ENCODE results near the gene NOC2L.

NOC2L gene

DNA sequence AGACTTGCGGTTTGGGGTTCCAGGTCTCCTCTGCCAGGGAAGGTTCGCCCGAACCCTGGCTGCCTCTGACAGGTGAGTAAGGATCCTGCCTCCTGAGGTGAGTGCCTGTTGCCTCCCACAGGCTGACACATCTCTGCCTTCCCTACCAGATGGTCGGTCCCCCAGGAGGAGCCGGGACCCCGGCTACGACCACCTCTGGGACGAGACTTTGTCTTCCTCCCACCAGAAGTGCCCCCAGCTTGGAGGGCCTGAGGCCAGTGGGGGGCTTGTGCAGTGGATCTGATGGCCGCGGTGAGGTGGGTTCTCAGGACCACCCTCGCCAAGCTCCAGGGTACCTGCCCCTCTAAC is 15.2 kb upstream of the NOC2L start:
- no peak for DNase-seq

DNA sequence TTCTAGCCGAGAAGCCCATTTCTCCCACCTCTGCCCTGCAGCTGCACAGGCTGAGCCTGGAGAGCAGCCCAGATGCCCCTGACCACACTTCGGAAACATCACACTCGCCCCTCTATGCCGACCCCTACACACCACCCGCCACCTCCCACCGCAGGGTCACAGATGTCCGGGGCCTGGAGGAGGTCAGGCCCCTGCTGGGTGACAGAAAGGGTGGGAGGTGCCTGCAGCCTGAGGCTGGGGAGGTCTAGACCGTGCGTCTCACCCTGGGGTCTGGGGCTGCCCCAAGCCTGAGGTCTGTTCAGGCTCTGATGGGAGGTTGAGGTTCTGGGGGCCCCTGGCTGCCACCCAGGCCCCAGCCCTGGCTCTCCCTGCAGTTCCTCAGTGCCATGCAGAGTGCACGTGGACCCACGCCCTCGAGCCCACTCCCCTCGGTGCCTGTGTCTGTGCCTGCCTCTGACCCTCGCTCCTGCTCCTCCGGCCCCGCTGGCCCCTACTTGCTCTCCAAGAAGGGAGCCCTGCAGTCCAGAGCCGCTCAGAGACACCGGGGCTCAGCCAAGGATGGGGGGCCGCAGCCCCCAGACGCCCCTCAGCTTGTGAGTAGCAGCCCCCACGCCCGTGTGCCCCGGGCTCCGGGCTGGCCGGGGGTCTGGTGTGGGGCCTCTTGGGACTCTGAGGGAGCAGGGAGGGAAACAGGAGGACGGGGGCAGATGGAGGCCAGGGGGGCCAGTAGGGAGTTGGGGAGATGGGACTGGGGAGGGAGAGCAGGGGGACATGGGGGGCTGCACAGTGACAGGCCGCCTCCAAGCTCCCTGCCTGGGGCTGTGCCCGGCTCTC is 14.6 kb upstream of the NOC2L start:
- DNase-seq, result no peak

- no peak for DNase-seq
These were observed 13.8 kb upstream of the NOC2L start for GRCh38 chr1:972726-973458.

DNA sequence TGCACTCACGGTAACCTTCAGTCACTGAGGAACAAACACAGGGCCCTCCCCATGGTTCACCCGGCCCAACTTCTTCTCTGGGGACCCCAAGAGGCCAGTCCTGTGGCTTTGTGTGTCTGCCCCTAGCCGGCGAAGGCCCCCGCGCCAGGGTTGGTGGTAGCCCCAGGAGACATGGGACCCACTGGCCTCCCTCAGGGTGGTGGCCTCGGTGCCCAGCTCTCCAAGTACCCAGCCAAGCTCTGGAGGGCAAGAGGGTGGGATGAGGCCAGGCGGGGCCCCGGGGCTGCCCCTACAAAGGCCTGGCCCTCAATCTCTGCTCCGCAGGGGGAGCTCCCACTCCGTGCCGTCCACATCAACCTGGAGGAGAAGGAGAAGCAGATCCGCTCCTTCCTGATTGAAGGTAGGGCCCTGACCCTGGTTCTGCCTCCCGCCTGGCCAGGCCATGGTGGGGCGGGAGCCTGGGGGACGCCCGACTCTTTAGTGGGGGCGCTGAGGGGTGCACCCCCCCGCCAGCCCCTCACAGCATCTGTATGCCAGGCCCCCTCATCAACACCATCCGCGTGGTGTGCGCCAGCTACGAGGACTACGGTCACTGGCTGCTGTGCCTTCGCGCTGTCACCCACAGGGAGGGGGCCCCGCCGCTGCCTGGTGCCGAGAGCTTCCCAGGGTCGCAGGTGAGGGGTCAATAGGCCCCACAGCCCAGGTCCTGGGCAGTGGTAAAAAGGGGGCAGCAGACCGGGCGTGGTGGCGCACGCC is 12.9 kb upstream of the NOC2L start:
- no peak for DNase-seq

DNA sequence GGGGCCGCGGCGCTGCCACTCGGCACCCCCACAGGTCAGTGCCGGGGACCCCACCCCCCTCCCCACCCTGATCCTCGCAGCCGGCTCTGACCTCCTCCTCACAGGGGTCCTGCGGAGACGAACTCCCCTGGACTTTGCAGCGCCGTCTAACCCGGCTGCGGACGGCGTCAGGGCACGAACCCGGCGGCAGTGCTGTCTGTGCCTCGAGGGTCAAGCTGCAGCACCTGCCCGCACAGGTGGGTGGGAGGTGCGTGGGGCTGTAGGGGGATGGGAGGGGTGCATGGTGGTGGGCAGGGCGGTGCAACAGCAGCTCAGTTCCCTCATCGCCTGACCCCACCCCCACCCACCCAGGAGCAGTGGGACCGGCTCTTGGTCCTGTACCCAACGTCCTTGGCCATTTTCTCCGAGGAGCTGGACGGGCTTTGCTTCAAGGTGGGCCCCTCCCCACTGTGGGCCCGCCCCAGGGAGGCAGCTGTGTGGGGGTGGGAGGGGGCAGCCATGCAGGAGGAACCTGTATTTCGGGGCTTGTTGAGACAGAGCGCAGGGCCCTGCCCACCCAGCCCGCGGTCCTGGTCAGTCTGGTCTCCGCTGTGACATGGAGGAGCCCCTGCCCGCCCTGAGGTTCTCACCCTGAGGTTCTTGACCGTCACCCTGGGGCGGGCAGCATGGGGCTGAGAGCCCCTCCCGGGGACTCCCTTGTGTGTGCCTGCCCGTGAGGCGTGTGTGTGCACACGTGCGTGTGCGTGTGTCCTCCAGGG is 12.1 kb upstream of the NOC2L start:
- DNase-seq, result no peak

GRCh38 chr1:970242-970972 is 11.4 kb upstream of the NOC2L start:
- no peak for DNase-seq

DNA sequence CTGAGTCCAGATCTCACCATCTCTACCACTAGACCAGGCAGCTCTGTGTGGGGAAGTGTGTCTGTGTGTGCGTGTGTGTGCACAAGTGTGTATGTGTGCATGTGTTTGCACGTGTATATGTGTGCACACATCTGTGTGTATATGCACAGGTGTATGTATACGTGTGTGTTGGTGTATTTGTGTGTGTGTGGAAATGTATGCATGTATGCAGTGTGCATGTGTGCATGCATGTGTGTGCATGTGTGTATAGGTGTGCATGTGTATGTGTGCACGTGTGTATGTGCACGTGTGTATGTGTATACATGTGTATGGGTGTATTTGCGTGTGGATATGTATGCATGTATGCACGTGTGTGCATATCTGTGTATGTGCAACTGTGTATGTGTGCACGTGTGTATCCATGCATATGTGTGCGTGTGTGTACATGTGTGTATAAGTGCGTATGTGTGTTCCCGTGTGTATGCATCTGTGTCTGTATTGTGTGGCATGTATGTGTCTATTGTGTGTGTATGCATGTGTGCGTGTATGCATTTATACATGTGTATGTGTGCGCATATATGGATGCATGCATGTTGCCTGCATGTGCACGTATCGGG is 10.3 kb upstream of the NOC2L start:
- DNase-seq, result no peak

- DNase-seq, result no peak
These were observed 8.6 kb upstream of the NOC2L start for GRCh38 chr1:967466-968343.

DNA sequence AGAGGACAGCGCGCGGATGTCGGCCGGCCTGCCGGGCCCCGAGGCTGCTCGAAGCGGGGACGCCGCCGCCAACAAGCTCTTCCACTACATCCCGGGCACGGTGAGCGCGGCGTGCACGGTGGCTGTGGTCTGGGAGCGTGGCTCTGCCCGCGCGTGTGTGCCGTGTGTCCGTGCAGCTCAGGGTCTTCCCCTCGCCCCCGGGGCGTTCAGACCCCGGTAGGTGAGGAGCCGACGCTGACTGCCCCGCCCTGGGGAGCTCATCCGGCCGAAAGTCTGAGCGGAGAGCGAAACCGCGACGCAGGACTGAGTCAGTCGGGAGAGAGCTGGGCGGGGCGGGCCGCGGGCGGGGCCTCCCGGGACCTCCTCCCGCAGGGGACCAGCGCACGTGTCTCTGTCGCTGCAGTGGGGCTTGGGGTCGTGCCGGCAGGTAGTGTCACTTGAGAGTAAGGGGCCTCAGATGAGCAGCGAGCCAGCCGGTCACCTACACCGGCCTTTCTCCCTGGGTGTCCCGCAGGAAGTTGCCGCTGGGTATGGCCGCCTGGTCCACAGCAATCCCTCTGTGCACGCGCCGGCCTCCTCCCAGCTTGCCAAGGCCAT is 7.7 kb upstream of the NOC2L start:
- DNase-seq, result peak; percentile 83

DNA sequence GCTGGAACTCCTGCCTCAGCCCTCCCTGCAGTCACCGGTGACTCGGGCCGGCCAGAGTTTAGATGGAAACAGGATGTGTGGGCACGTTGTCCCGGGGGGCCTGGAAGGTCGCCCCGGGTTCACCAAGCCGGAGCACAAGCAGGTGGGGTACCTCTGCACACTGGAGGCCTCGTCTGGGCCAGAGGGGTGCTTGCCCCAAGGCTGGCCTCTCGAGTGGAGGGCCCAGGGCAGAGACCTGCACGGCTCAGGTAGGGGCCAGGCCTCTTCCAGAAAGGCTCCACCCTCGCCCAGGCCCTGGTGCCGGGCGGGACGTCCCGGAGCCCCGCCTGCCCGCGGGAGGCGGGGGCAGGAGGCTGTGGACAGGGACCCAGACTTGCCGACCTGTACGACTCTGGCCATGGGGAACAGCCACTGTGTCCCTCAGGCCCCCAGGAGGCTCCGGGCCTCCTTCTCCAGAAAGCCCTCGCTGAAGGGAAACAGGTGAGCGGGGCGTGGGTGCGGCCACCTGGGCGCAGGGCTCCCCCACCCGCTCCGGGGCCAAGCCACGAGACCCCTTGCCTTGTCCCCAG is 7.2 kb upstream of the NOC2L start, which contains the start of gene PLEKHN1:
TSS of gene PLEKHN1 (plus strand) at position 348 of the 569 bp plus-strand sequence. CDS start at position 398, 50 bp downstream.
- peak; percentile 88 for DNase-seq

- DNase-seq, result no peak
These were observed 6.6 kb upstream of the NOC2L start for GRCh38 chr1:965526-966134.

DNA sequence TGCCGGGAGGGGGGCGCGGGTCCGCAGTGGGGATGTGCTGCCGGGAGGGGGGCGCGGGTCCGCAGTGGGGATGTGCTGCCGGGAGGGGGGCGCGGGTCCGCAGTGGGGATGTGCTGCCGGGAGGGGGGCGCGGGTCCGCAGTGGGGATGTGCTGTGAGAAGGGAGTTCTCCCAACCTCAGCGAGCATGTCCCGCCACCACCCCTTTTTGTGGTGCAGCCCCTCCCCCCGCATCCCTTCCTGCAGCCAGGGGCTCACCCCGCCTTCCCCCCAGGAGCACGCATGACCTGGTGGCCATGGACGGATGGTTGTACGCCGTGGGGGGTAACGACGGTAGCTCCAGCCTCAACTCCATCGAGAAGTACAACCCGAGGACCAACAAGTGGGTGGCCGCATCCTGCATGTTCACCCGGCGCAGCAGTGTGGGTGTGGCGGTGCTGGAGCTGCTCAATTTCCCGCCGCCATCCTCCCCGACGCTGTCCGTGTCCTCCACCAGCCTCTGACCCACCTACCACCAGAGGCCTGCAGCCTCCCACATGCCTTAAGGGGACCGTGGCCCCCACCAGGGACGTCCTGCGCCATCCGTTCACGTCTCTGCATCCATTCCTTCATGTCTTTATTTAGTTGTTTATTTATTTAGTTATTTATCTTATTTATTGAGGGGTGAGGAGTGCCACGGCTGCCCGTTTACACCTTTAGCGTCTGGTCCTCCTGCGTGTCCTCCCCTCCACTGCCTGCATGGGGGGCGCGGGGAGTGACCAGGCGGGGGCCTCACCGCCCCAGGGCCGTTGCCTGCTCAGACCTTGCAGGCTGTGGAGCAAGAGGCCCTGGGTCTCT is 5.9 kb upstream of the NOC2L start:
- DNase-seq, result no peak

DNA sequence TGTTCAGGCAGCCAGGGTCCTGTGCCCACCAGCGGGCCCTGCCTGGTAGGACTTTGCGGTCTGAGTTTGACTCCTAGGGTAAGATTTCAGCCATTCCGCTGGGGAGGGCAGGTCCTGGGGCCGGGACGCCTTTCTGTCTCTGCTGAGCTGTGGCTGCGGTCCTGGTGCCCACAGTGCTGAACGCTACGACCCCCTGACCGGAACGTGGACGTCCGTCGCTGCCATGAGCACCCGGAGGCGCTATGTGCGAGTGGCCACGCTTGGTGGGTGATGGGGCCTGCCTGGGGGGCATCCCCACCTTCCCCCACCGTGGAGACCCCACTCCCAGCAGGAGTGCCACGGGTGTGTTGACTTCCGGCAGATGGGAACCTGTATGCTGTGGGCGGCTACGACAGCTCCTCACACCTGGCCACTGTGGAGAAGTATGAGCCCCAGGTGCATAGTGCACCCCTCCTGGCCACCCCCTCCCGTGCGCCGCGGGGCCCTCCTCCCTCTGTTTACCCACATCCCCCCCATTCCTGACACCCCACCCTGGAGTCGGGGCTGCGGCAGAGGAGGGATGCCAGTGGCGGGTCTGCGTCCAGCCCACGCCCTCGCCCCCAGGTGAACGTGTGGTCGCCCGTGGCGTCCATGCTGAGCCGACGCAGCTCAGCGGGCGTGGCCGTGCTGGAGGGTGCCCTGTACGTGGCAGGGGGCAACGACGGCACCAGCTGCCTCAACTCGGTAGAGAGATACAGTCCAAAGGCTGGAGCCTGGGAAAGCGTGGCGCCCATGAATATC is 4.9 kb upstream of the NOC2L start:
- DNase-seq, result no peak

GRCh38 chr1:963301-963651 is 4.2 kb upstream of the NOC2L start:
- DNase-seq, result no peak

DNA sequence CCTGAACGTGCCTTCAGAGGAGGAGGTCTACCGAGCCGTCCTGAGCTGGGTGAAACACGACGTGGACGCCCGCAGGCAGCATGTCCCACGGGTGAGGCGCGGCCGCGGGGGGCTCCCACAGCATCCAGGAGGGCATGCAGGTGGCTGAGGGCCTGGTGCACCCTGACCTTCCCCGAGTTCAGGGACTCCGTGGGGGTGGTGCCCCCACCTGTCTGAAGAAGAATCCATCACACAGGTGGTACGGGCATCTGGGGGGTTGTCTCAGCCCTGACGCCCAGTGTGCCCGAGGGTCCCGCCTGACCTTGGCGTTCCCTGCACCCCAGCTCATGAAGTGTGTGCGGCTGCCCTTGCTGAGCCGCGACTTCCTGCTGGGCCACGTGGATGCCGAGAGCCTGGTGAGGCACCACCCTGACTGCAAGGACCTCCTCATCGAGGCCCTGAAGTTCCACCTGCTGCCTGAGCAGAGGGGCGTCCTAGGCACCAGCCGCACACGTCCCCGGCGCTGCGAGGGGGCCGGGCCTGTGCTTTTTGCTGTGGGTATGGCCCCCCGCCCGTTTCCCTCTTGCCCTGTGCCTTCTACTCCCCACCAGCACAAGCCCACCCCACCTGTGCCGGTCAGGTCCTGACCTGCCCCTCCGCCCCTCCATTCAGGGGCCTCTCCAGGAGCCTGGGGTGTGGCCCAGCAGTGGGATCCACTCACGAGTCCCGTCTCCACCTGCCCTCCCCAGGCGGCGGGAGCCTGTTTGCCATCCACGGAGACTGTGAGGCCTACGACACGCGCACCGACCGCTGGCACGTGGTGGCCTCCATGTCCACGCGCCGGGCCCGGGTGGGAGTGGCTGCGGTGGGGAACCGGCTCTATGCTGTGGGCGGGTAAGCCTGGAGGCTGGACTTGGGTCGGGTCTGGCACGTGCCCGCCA is 3.6 kb upstream of the NOC2L start:
- no peak for DNase-seq

GRCh38 chr1:961132-961669 is 2.1 kb upstream of the NOC2L start:
- no peak for DNase-seq

All from DMS53 (cell line).